ENCODE data around the gene PKDREJ. TPM values are rescaled to one million over a fixed set of nuclear protein-coding genes. Genes with fewer than 3 reads are reported as not detected.
"Not testable (repeated sequence)": the region's sequence is repeated elsewhere in the genome, so short reads cannot be mapped to it uniquely, and the experiment has no call there.

PKDREJ gene, protein sequence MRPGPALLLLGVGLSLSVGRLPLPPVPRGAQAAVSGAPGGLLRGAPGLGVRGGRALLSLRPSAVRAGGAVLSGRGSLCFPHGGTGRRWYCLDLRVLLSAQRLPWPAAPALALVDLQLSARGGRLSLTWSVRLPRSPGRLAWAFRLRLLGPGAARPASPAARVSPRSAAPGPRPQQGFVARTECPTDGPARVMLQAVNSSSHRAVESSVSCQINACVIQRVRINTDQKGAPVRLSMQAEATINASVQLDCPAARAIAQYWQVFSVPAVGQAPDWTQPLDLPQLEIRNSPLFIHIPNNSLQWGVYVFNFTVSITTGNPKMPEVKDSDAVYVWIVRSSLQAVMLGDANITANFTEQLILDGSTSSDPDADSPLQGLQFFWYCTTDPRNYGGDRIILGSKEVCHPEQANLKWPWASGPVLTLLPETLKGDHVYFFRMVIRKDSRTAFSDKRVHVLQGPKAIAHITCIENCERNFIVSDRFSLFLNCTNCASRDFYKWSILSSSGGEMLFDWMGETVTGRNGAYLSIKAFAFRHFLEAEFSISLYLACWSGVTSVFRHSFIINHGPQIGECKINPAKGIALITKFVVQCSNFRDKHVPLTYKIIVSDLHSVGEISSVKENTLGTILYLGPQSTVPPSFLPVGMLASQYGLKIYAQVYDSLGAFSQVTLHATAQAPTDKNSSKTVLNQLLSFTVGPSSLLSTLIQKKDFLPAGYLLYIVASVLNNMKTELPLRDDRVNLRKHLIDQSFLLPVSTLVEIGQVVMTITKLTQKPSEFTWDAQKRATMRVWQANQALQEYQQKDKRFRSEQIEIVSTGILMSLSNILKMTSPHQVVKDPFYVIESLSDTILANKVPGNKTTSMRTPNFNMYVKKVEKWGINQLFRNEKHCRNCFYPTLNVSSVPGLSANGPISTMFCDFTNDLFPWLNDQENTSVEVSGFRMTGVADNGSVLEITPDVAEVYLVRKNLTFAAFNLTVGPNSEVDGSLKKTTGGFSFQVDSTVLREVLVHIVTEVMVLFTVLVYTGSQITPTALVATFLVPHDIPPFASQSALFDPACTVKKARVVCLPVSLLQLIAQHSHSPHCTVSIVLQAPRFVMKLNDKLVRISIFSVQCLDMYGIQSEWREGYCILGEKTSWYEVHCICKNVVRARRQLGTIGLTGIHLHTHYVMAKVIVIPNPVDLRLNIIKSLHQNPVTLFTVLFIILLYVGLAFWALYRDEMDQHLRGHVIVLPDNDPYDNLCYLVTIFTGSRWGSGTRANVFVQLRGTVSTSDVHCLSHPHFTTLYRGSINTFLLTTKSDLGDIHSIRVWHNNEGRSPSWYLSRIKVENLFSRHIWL (N-terminal part only)
- not detected in 2 replicates for total RNA-seq

DNA sequence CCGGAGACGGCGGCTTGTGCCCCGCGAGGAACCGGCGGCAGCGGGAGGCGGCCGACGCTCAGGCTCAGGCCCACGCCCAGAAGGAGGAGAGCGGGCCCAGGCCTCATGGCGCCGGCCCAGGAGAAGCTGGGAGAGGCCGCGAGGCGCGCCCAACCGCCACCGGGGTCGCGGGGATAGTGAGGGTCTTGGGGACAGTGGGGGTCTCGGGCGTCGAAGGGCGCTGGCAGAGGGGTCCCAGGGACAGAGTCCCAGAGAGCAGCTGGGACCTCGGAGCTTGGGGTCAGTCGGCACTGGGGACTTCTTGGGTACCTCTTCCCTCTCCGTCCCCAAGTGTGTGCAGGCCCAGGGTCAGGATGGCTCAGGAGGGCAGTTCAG is at the start of gene PKDREJ:
Gene PKDREJ, minus strand, starts transcription at position 128 of the 375 bp plus-strand sequence. Its CDS starts 21 bp downstream, at position 107.
- Histone ChIP-seq H3K27me3 (ENCODE audit: control insufficient read depth, insufficient read depth, low read length) (peaks cover 11% of the 10 kb centered on the region), H3K4me3 (ENCODE audit: low read depth, low read length) (no peak within 1 kb of the TSS), H3K36me3 (ENCODE audit: control insufficient read depth, insufficient read depth, low read length) (no peaks in the 10 kb centered on the region)
- TF ChIP-seq, protein P1, sequence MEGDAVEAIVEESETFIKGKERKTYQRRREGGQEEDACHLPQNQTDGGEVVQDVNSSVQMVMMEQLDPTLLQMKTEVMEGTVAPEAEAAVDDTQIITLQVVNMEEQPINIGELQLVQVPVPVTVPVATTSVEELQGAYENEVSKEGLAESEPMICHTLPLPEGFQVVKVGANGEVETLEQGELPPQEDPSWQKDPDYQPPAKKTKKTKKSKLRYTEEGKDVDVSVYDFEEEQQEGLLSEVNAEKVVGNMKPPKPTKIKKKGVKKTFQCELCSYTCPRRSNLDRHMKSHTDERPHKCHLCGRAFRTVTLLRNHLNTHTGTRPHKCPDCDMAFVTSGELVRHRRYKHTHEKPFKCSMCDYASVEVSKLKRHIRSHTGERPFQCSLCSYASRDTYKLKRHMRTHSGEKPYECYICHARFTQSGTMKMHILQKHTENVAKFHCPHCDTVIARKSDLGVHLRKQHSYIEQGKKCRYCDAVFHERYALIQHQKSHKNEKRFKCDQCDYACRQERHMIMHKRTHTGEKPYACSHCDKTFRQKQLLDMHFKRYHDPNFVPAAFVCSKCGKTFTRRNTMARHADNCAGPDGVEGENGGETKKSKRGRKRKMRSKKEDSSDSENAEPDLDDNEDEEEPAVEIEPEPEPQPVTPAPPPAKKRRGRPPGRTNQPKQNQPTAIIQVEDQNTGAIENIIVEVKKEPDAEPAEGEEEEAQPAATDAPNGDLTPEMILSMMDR (IDR thresholded peaks at IDR 0.05; ENCODE audit: insufficient read depth, low read length, poor library complexity, severe bottlenecking), result no peak
- no peak for DNase-seq (ENCODE audit: low read depth)

DNA sequence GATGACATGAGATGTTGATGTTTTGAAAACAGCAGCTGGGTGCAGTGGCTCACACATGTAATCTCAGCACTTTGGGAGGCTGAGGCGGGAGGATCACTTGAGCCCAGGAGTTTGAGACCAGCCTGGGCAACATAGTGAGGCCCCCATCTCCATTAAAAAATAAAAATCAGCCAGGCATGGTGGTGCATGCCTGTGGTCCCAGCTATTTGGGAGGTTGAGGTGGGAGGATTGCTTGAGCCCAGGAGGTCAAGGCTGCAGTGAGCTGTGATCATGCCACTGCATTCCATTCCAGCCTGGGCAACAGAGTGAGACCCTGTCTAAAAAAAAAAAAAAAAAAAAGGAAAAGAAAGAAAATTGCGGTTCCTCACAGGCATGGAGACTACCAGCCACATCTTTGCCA is 49.7 kb upstream of the PKDREJ start:
- not testable (repeated sequence) for H3K4me3 ChIP-seq (ENCODE audit: low read depth, low read length); H3K27me3 ChIP-seq (ENCODE audit: control insufficient read depth, insufficient read depth, low read length); H3K36me3 ChIP-seq (ENCODE audit: control insufficient read depth, insufficient read depth, low read length); DNase-seq (ENCODE audit: low read depth)

DNA sequence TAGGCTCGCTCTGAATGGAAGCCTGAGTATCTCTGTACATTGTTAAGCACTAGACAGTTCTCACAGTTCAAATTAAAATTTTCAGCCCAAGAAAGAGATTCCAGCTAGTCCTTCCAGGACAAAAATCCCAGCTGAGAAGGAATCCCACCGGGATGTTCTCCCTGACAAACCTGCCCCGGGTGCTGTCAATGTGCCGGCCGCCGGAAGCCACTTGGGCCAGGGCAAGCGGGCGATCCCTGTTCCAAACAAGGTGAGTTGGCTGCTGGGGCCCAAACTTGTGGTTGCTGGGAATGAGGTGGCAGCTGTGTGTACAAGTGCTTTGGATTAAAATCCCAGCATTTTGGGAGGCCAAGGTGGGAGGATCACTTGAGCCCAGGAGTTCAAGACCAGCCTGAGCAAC is 48.9 kb upstream of the PKDREJ start:
- no peaks in the 10 kb centered on the region for H3K27me3 ChIP-seq (ENCODE audit: control insufficient read depth, insufficient read depth, low read length)
- TF ChIP-seq, protein P1 (IDR thresholded peaks at IDR 0.05; ENCODE audit: insufficient read depth, low read length, poor library complexity, severe bottlenecking), result no peak
- H3K36me3 ChIP-seq (ENCODE audit: control insufficient read depth, insufficient read depth, low read length), result no peaks in the 10 kb centered on the region
- no peak for DNase-seq (ENCODE audit: low read depth)
- no peak overlapping the region for H3K4me3 ChIP-seq (ENCODE audit: low read depth, low read length)

DNA sequence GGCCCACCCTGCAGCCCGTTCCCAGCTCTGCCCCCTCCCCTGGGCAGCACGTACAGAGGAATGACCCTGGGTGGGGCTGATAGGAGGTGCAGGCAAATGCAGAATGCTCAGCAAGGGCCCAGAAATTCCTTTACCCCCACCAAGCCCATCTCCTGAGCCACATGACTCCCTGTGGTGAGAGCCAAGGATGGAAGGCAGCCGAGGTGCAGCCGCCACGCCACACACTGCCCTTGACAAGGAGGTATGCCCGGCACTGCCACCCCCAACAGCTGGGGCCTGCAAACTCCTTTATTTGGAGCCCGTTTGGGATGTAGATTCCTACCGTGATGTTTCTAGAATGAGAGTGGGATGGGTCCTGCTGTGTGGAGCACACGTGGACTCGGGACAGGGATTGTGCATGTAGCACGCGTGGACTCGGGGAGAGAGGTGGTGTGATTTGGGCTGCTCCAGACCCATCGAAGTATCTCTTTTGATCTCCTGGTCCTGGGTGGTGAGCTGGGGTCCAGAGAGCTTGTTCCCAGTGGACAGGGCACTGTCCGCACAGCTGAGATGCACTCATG is 46.5 kb upstream of the PKDREJ start:
- Histone ChIP-seq H3K36me3 (ENCODE audit: control insufficient read depth, insufficient read depth, low read length) (no peaks in the 10 kb centered on the region), H3K27me3 (ENCODE audit: control insufficient read depth, insufficient read depth, low read length) (no peaks in the 10 kb centered on the region), H3K4me3 (ENCODE audit: low read depth, low read length) (no peak overlapping the region)
- DNase-seq (ENCODE audit: low read depth), result no peak
- TF ChIP-seq, protein P1 (IDR thresholded peaks at IDR 0.05; ENCODE audit: insufficient read depth, low read length, poor library complexity, severe bottlenecking), result no peak

DNA sequence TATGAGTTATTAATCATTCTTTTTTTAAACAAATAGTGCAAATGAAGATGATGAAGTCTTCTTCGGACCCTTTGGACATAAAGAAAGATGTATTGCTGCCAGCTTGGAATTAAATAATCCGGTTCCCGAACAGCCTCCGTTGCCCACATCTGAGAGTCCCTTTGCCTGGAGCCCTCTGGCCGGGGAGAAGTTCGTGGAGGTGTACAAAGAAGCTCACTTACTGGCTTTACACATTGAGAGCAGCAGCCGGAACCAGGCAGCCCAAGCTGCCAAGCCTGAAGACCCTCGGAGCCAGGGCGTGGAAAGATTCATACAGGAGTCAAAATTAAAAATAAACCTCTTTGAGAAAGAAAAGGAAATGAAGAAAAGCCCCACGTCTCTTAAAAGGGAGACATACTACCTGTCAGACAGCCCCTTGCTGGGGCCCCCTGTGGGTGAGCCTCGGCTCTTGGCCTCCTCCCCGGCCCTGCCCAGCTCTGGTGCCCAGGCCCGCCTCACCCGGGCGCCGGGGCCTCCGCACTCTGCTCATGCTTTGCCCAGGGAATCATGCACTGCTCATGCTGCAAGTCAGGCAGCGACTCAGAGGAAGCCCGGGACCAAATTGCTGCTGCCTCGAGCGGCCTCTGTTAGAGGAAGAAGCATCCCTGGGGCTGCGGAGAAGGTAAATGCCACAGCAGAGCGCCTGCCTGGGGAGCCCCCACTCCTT is 45.3 kb upstream of the PKDREJ start:
- Histone ChIP-seq H3K4me3 (ENCODE audit: low read depth, low read length) (no peak overlapping the region), H3K27me3 (ENCODE audit: control insufficient read depth, insufficient read depth, low read length) (no peaks in the 10 kb centered on the region), H3K36me3 (ENCODE audit: control insufficient read depth, insufficient read depth, low read length) (no peaks in the 10 kb centered on the region)
- TF ChIP-seq, protein P1 (IDR thresholded peaks at IDR 0.05; ENCODE audit: insufficient read depth, low read length, poor library complexity, severe bottlenecking), result no peak
- DNase-seq (ENCODE audit: low read depth), result no peak

Measured in kidney epithelial cell (primary cell).